ENCODE results near the gene HNF1B.

HNF1B gene

DNA sequence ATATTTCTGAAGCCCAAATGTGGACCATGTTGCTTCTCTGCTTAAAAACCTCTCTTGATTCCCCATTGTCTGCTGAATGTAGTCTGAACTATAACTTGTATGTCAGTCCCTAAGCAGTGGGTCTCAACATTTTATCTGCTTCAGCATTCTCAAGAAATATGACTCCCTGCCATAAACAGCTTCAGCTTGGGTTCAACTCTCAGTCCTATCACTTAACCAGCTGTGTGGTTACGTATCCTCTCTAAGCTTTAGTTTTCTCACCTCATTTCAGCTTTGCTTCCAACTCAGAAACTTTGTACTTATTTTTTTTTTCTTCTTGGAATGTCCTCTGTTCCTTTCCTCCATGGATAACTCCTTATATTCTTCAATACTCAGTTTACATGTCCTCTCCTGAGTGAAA, 97.0 kb downstream of the HNF1B start:
- Histone ChIP-seq H2AFZ (ENCODE audit: low read length) (no peak overlapping the region), H3K9me2 (ENCODE audit: low read depth, low read length) (no peaks in the 10 kb centered on the region), H3K9ac (ENCODE audit: low read length) (no peak overlapping the region)

DNA sequence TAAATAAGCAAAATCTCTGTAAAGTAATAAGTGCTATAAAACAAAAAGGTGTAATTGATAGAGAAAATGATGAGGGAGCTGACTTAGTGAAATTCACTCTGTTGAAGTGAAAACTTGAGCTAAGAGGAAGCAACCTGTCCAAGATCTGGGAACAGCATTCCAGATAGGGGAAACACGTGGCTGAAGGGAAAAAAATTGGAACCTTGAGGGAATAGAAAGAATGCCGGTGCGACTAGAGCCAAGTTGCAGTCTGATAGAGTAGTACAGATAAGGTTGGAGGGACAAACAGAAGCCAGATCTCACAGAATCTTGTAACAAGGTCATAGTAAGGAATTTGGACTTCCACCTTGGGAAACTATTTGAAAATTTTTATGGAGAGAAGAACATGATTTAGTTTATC, 101.0 kb downstream of the HNF1B start:
- Histone ChIP-seq H3K9ac (ENCODE audit: low read length) (peak overlapping the region; percentile 77), H3K4me2 (ENCODE audit: low read length) (peak overlapping the region; percentile 85), H2AFZ (ENCODE audit: low read length) (peak overlapping the region; percentile 96), H3K79me2 (ENCODE audit: insufficient read depth, low read length) (peaks cover 20% of the 10 kb centered on the region), H3K4me1 (ENCODE audit: insufficient read depth, low read length, severe bottlenecking) (peaks cover 17% of the 10 kb centered on the region), H3K9me2 (ENCODE audit: low read depth, low read length) (no peaks in the 10 kb centered on the region), H3K27me3 (ENCODE audit: insufficient read depth, low read length) (no peaks in the 10 kb centered on the region), H3K36me3 (ENCODE audit: insufficient read depth, low read length) (peaks cover 22% of the 10 kb centered on the region), H3F3A (ENCODE audit: insufficient read depth, low read length) (no peaks in the 10 kb centered on the region), H4K20me1 (ENCODE audit: insufficient read depth, low read length) (no peaks in the 10 kb centered on the region), H3K4me3 (ENCODE audit: low read depth, low read length, poor library complexity, severe bottlenecking) (peak overlapping the region; percentile 73), H3K9me3 (ENCODE audit: low read length) (no peaks in the 10 kb centered on the region), H3K27ac (ENCODE audit: low read depth, low read length, poor library complexity, severe bottlenecking) (no peak overlapping the region)
- TF ChIP-seq EZH2 (IDR thresholded peaks at IDR 0.05; ENCODE audit: borderline replicate concordance, low read length) = no peak
- TF ChIP-seq, protein P1, sequence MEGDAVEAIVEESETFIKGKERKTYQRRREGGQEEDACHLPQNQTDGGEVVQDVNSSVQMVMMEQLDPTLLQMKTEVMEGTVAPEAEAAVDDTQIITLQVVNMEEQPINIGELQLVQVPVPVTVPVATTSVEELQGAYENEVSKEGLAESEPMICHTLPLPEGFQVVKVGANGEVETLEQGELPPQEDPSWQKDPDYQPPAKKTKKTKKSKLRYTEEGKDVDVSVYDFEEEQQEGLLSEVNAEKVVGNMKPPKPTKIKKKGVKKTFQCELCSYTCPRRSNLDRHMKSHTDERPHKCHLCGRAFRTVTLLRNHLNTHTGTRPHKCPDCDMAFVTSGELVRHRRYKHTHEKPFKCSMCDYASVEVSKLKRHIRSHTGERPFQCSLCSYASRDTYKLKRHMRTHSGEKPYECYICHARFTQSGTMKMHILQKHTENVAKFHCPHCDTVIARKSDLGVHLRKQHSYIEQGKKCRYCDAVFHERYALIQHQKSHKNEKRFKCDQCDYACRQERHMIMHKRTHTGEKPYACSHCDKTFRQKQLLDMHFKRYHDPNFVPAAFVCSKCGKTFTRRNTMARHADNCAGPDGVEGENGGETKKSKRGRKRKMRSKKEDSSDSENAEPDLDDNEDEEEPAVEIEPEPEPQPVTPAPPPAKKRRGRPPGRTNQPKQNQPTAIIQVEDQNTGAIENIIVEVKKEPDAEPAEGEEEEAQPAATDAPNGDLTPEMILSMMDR (IDR thresholded peaks at IDR 0.05; ENCODE audit: low read length) = no peak

More for the DNA sequence above, 97.0 kb downstream of the HNF1B start:
- Histone ChIP-seq H3K79me2 (ENCODE audit: insufficient read depth, low read length) (peaks cover 3% of the 10 kb centered on the region), H3K4me2 (ENCODE audit: low read length) (no peak overlapping the region), H3F3A (ENCODE audit: insufficient read depth, low read length) (no peaks in the 10 kb centered on the region), H4K20me1 (ENCODE audit: insufficient read depth, low read length) (no peaks in the 10 kb centered on the region), H3K27me3 (ENCODE audit: insufficient read depth, low read length) (no peaks in the 10 kb centered on the region), H3K36me3 (ENCODE audit: insufficient read depth, low read length) (no peaks in the 10 kb centered on the region), H3K4me3 (ENCODE audit: low read depth, low read length, poor library complexity, severe bottlenecking) (no peak overlapping the region), H3K9me3 (ENCODE audit: low read length) (no peaks in the 10 kb centered on the region), H3K27ac (ENCODE audit: low read depth, low read length, poor library complexity, severe bottlenecking) (no peak overlapping the region), H3K4me1 (ENCODE audit: insufficient read depth, low read length, severe bottlenecking) (peaks cover 5% of the 10 kb centered on the region)
- no peak for TF ChIP-seq EZH2 (IDR thresholded peaks at IDR 0.05; ENCODE audit: borderline replicate concordance, low read length)
- TF ChIP-seq, protein P1 (IDR thresholded peaks at IDR 0.05; ENCODE audit: low read length) = no peak

DNA sequence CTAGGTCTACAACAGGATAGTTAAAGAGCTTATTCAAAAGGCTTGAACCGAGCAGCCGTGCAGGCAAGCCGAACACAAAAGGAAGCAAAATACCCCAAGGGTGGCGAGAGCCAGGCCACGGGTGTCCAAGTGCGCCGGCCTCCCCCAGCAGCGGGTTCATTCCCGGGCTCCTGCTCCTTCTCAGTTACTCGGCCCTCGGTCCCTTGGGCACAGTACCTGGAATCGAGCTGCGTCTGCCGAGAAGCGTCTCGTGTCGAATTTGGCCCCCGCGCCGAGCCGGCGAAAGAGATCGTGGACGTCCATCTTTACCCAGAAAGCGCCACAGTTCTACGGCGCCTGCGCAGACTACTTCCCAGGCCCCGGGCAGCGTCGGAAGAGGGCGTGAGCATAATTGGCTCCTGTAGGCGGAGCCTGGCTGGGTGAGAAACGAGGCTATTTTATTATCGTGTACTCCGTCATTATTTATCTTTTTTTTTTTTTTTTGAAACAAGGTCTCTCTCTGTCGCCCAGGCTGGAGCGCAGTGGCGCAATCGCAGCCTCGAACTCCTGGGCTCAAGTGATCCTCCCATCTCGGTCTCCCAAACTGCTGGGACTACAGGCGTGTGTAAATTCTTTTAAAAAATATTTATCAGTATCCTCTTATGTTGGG, 101.6 kb downstream of the HNF1B start, which contains the start of gene DDX52:
Gene DDX52, minus strand, starts transcription at position 329 of the 649 bp plus-strand sequence. Its CDS starts 26 bp downstream, at position 303.
- H2AFZ ChIP-seq (ENCODE audit: low read length) = peak within 1 kb of the TSS; percentile 96
- H3F3A ChIP-seq (ENCODE audit: insufficient read depth, low read length) = no peaks in the 10 kb centered on the region
- H3K9me2 ChIP-seq (ENCODE audit: low read depth, low read length) = no peaks in the 10 kb centered on the region
- peak within 1 kb of the TSS; percentile 4 for H3K27ac ChIP-seq (ENCODE audit: low read depth, low read length, poor library complexity, severe bottlenecking)
- peaks cover 29% of the 10 kb centered on the region for H3K36me3 ChIP-seq (ENCODE audit: insufficient read depth, low read length)
- H3K4me1 ChIP-seq (ENCODE audit: insufficient read depth, low read length, severe bottlenecking) = peaks cover 17% of the 10 kb centered on the region
- no peaks in the 10 kb centered on the region for H4K20me1 ChIP-seq (ENCODE audit: insufficient read depth, low read length)
- TF ChIP-seq EZH2 (IDR thresholded peaks at IDR 0.05; ENCODE audit: borderline replicate concordance, low read length) = no peak
- TF ChIP-seq, protein P1 (IDR thresholded peaks at IDR 0.05; ENCODE audit: low read length) = no peak
- no peaks in the 10 kb centered on the region for H3K27me3 ChIP-seq (ENCODE audit: insufficient read depth, low read length)
- peaks cover 20% of the 10 kb centered on the region for H3K79me2 ChIP-seq (ENCODE audit: insufficient read depth, low read length)
- H3K4me2 ChIP-seq (ENCODE audit: low read length) = peak within 1 kb of the TSS; percentile 85
- peak within 1 kb of the TSS; percentile 77 for H3K9ac ChIP-seq (ENCODE audit: low read length)
- no peaks in the 10 kb centered on the region for H3K9me3 ChIP-seq (ENCODE audit: low read length)
- peak within 1 kb of the TSS; percentile 73 for H3K4me3 ChIP-seq (ENCODE audit: low read depth, low read length, poor library complexity, severe bottlenecking)
